ENCODE measurements around the gene HOXB3. TPM values are rescaled to one million over a fixed set of nuclear protein-coding genes. Genes with fewer than 3 reads are reported as not detected.

The HOXB3 gene
- total and polyA plus RNA-seq, 8 donors: 10.4 to 114 (median 89.4) TPM

DNA sequence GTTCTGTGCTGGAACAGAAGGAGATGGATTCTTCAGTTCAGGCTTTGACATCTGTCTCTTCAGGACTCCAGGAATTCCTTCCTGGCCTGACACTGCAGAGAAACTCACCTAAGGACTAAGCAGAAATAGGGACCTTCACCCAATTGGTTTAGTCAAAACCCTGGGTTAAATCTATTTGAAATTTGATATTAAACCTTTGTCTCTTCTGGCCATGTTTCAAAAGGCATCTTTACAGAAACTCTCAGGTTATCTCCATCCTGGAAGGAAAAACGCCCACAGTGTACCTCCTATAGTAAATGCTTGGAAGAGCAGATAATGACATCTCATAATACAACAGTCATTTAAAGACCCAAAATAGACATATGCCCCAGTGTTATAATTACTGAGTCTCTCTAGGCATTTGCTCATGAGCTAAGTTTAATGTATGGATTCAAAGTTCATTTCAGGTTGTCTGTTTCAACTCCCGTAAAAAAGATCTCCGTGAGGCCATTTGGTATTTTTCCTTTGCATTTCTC, 6.3 kb downstream of the HOXB3 start:
- H3K27me3 ChIP-seq: peaks cover 67 to 100% of the 10 kb centered on the region in 2 donors
- TF ChIP-seq, protein P1, sequence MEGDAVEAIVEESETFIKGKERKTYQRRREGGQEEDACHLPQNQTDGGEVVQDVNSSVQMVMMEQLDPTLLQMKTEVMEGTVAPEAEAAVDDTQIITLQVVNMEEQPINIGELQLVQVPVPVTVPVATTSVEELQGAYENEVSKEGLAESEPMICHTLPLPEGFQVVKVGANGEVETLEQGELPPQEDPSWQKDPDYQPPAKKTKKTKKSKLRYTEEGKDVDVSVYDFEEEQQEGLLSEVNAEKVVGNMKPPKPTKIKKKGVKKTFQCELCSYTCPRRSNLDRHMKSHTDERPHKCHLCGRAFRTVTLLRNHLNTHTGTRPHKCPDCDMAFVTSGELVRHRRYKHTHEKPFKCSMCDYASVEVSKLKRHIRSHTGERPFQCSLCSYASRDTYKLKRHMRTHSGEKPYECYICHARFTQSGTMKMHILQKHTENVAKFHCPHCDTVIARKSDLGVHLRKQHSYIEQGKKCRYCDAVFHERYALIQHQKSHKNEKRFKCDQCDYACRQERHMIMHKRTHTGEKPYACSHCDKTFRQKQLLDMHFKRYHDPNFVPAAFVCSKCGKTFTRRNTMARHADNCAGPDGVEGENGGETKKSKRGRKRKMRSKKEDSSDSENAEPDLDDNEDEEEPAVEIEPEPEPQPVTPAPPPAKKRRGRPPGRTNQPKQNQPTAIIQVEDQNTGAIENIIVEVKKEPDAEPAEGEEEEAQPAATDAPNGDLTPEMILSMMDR (IDR thresholded peaks at IDR 0.05): no peak
- intact Hi-C loops (cut with DNase I): no loop called here
- peaks cover 9 to 63% of the 10 kb centered on the region in 2 donors for H3K4me1 ChIP-seq
- H3K9me3 ChIP-seq: no peaks in the 10 kb centered on the region
- no peak overlapping the region for H3K4me3 ChIP-seq
- H3K27ac ChIP-seq: peak overlapping the region in 1 of 2 donors; percentile 95
- DNase-seq (no peak), ATAC-seq (no peak)
- H3K36me3 ChIP-seq: no peaks in the 10 kb centered on the region

- no peaks in the 10 kb centered on the region for H3K9me3 ChIP-seq
- TF ChIP-seq, protein P1 (IDR thresholded peaks at IDR 0.05): no peak
- intact Hi-C loops (cut with DNase I): no loop called here
- DNase-seq (no peak), ATAC-seq (no peak)
- H3K27me3 ChIP-seq: peaks cover 67 to 100% of the 10 kb centered on the region in 2 donors
- no peak overlapping the region for H3K4me3 ChIP-seq
- peaks cover 9 to 60% of the 10 kb centered on the region in 2 donors for H3K4me1 ChIP-seq
- no peaks in the 10 kb centered on the region for H3K36me3 ChIP-seq
- peak overlapping the region; percentile 62 to 95 for H3K27ac ChIP-seq
Observed at GRCh38 chr17:48582750-48583069, 7.3 kb downstream of the HOXB3 start.

GRCh38 chr17:48579760-48580554, 10.1 kb downstream of the HOXB3 start:
- Histone ChIP-seq H3K9me3 (no peaks in the 10 kb centered on the region), H3K4me3 (peak overlapping the region in 1 of 2 donors; percentile 7), H3K36me3 (no peaks in the 10 kb centered on the region), H3K27ac (peak overlapping the region; percentile 62 to 95), H3K4me1 (peaks cover 9 to 56% of the 10 kb centered on the region in 2 donors), H3K27me3 (peaks cover 66 to 100% of the 10 kb centered on the region in 2 donors)
- DNase-seq (peak in 1 of 4 donors; percentile 82), ATAC-seq (no peak)
- intact Hi-C loops (cut with DNase I): no loop called here
- TF ChIP-seq, protein P1 (IDR thresholded peaks at IDR 0.05): no peak

GRCh38 chr17:48579471-48579759, 10.6 kb downstream of the HOXB3 start:
- H3K36me3 ChIP-seq: no peaks in the 10 kb centered on the region
- peak overlapping the region in 1 of 2 donors; percentile 46 for H3K4me3 ChIP-seq
- intact Hi-C loops (cut with DNase I): no loop called here
- H3K9me3 ChIP-seq: no peaks in the 10 kb centered on the region
- no peak for DNase-seq
- H3K27ac ChIP-seq: peak overlapping the region; percentile 72 to 95
- H3K4me1 ChIP-seq: peaks cover 9 to 53% of the 10 kb centered on the region in 2 donors
- ATAC-seq: no peak
- TF ChIP-seq, protein P1 (IDR thresholded peaks at IDR 0.05): no peak
- H3K27me3 ChIP-seq: peaks cover 67 to 100% of the 10 kb centered on the region in 2 donors

DNA sequence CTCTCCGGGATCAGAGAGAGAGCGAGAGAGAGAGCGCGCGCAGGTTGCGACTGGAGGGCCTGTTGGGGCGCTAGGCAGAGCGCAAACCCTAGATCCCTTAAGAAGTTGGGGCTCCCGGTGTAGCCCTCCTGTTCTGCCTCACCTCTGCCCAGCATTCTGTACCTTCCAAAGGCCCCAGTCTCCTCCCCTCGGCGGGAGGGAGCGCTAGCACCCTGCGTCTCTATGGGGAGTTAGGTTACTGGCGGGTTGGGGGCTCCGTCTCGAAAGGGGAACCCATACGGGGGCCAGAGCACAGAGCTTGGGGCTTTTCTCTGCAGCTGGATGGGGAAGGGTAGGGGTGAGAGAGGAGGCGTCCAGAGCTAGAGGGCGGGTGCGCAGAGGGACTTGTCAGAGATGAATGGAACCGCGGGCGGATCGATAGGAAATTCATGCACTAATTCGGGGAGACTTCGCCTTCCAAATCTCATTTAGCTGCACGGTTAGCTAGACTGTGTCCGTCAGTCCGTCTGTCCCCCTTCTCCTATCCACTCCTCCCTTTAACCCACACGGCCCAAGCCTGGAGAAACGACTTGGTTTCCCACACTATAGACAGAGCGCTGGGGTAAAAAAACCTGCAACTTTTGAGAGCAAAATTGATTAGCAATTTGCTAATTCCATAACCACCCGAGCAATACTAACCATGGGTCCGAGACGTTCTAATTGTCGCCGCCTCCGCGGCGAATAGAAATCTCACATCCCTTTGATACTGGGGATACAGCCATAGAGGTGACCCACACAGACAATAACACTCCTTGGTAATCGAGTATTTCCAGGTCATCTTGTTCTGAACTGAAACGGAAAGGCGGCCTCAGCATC, 11.2 kb downstream of the HOXB3 start:
- Histone ChIP-seq H3K4me1 (peaks cover 3 to 47% of the 10 kb centered on the region in 2 donors), H3K4me3 (peak overlapping the region; percentile 29 to 46), H3K9me3 (no peaks in the 10 kb centered on the region), H3K36me3 (no peaks in the 10 kb centered on the region), H3K27me3 (peaks cover 65 to 100% of the 10 kb centered on the region in 2 donors), H3K27ac (peak overlapping the region; percentile 72 to 95)
- ATAC-seq (peak; percentile 9), DNase-seq (no peak)
- intact Hi-C loops (cut with DNase I): no loop called here
- TF ChIP-seq, protein P1 (IDR thresholded peaks at IDR 0.05): no peak
